Subcutaneous adipose tissue (tissue), 4 donors: Measurements from ENCODE around the gene DCUN1D3. TPM values are rescaled to one million over a fixed set of nuclear protein-coding genes. Genes with fewer than 3 reads are reported as not detected.

Source experiments
- CTCF ChIP-seq: fragments of 450-650 bp; IDR thresholded peaks from one replicate; pipeline ENCODE4 v1.5.1; 2016; ENCODE audit warnings: low read depth, mild to moderate bottlenecking, control low read depth, antibody characterized with exemption, moderate library complexity
- total RNA-seq, 4 donors: library from RNA; depleted of rRNA; stranded (reverse); fragments of >200 nt; gene quantifications; one replicate each; pipeline ENCODE4 v1.1.0, GENCODE V29; 2016

Gene DCUN1D3
- total RNA-seq, 4 donors from 2014 or later: 34.8 to 68.6 (median 43.8) TPM

- TF ChIP-seq CTCF: no peak
Observed at GRCh38 chr16:20865420-20866131, 34.6 kb downstream of the DCUN1D3 start.

- TF ChIP-seq CTCF: no peak
Observed at GRCh38 chr16:20862162-20862960, 37.8 kb downstream of the DCUN1D3 start.

- TF ChIP-seq CTCF: no peak
Observed at GRCh38 chr16:20860361-20860760, 39.8 kb downstream of the DCUN1D3 start.

- no peak for TF ChIP-seq CTCF
Observed at GRCh38 chr16:20859699-20860098, 40.5 kb downstream of the DCUN1D3 start.

GRCh38 chr16:20859229-20859628 lies 40.9 kb downstream of the DCUN1D3 start:
- TF ChIP-seq CTCF: no peak

GRCh38 chr16:20857281-20857680 lies 42.9 kb downstream of the DCUN1D3 start:
- no peak for TF ChIP-seq CTCF

- TF ChIP-seq CTCF: no peak
Observed at GRCh38 chr16:20854963-20855362, 45.2 kb downstream of the DCUN1D3 start.
